Activated T-helper 9 cell treated with anti-CD3 and anti-CD28 coated beads, Interleukin-2, amount 50 U/mL, for 16 hours (primary cell): ENCODE results near the gene C3orf52.
"Not testable (repeated sequence)": the region's sequence is repeated elsewhere in the genome, so short reads cannot be mapped to it uniquely, and the experiment has no call there.

Experiments
- DNase-seq: peaks from one replicate; pipeline ENCODE4 v3.0.0-alpha.2; 2020; ENCODE audit warnings: low read depth

The C3orf52 gene, protein sequence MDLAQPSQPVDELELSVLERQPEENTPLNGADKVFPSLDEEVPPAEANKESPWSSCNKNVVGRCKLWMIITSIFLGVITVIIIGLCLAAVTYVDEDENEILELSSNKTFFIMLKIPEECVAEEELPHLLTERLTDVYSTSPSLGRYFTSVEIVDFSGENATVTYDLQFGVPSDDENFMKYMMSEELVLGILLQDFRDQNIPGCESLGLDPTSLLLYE

DNA sequence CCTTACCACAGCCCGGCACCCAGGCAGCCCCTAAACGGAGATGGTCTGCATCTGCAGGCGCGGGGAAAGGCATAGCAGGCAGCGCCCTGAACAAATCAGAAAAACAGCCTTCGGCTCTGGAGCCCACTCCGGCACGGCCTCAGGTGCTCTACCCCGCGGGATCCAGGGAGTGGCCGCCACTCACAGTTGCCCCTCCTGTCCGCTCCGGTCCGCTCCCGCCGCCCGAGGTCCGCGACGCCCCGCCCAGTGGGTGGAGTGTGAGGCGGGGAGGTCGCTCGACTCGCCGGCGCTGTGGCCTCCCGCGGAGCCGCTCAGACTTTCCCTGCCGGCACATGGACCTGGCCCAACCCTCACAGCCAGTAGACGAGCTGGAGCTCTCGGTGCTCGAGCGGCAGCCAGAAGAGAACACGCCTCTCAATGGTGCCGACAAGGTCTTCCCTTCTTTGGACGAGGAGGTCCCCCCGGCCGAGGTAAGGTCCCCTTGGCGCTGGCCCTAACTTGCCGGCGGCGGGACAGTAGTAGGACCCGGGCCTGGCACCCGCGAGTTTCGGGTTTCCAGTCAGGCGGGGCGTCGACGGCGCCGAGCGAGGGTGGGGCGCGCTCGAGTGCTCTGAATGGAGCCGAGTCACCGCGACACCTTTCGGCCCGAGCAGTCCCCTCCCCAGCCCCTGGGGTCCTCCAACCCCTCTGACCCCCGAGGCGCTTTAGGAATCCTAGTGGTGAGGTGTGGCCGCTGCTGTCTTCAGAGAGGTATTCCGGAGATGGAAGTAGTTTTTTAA lies at the start of gene C3orf52:
C3orf52 (plus strand) TSS at position 314 of the 779 bp plus-strand sequence; CDS start at position 333, 19 bp downstream.
- peak; percentile 46 for DNase-seq

DNA sequence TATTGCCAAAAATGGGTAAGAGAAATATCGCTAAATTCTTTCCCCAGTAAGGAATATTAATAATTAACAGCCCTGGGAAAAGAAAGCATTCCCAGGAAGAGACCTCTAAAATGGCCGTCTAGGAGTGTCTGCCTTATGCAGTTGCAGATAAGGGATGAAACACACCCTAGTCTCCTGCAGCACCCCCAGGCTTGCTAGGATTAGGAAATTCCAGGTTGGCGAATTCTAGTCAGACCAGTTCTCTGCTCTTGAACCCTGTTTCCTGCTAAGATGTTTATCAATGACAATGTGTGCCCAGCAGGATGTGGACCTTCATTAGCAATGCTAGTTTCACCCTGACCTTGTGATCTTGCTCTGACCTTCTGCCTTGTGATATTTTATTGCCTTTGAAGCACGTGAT lies 49.0 kb upstream of the C3orf52 start:
- DNase-seq: not testable (repeated sequence)

DNA sequence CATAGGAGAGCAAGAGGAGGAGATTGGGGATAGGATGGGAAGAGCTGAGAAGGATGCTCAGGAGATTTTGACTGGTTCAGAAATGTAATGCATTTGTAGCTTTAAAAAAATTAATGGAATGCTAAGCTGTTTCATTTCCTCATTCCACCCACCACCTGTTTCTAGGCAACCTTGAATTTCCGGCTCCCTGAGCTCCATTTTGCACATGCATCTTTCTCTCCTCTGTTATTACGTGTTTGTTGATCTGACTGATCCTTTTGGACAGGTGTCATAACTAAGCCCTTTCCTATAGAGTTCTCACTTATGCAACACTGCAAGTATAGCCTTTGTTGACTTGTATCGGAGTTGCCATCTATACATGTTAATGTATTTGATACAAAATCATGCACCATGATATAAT lies 47.3 kb upstream of the C3orf52 start:
- no peak for DNase-seq

DNA sequence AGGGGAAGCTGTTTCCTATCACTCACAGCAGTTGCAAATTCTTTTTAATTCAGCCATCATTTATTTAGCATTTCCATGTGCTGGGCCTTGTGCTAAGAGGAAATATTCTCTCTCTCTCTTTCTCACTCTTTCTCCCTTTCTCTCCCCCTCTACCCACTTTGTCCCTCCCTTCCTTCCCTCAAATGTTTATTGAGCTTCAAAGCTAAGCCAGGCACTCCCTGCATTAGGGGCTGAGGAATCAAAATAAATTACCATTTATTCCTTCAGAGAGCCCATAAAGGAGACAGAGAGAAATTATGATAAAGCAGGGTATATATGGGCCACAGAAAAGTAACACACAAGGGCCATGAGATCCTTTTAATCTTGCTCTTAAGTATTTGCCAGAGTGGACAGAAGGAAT lies 44.9 kb upstream of the C3orf52 start:
- no peak for DNase-seq

DNA sequence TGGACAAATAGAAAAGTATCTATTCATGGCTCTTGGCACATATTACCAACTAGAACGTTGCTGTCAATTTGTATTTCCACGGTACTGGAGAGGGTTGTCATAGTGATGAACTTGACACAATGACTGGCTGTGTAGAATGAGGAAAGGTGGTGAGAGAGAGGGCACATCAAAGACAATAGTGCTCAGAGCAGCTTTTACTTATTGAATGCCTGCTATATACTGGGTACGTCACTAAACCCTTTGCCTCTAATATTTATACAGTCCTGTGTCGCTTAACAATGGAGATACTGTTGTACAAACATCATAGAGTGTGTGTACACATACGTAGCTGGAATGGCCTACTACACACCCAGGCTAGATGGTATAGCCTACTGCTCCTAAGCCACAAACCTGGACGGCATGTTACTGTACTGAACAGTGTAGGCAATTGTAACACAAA lies 43.3 kb upstream of the C3orf52 start:
- DNase-seq: no peak

DNA sequence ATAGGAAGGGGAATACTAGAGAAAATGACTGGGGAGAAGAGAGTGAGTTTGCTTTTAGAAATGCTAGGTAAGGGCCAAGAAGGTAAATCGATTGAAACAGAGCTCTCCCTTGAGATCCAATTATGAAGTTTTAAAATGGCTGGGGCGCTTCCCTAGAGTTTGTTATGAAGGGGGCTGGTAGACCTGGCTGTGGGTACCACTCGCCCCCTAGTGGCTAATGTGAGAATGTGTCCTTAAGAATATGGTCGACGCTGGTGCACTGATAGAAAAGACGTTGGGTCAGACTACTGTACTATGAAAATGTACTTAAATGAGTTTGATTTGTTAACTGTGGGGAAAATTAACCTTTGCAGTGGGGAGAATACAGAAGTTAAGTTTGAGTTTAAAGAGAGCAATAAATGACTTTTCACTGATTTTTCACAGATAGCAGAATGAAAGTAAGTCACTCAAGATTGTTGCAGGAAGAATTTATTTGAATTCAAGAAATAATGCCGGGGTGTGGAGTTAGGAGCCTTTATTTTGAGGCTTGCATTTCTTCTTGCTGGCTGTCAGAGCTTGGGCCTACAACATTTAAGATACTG lies 42.5 kb upstream of the C3orf52 start:
- peak; percentile 11 for DNase-seq

DNA sequence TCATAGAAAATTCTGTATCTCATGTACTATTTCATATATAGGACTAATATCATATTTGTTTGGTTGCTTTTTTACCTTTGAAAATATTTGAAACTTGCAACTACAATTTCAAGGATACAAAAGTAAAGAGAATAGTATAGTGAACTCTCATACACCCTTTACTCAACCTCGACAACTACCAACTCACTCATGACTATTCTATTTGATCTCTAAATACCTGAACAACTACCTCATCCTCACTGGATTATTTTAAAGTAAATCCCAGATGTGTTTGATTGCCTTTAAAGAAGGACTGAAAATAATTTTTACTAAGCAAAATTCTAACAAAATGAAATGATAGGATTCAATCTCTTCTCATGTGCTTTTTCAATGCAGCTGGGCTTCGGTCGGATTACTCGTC lies 39.6 kb upstream of the C3orf52 start:
- DNase-seq: no peak

DNA sequence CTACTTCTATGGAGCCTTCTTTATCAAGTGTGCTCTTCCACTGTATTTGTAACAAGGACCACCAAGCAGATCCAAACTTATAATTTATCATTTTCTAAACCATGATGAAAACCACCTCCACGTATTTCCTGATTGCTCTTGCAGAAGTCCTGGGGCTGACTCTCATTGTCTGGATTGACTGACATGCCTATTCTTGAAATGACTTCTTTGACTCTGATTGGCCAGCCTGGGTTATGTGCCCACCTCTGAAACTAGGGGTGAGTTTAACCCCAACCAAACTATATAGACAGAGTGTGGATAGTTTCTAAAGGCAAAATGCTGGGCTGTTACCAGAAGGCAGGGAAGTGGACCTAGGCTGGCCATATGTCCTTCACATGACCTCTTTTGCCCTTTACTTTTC lies 38.9 kb upstream of the C3orf52 start:
- DNase-seq: no peak

DNA sequence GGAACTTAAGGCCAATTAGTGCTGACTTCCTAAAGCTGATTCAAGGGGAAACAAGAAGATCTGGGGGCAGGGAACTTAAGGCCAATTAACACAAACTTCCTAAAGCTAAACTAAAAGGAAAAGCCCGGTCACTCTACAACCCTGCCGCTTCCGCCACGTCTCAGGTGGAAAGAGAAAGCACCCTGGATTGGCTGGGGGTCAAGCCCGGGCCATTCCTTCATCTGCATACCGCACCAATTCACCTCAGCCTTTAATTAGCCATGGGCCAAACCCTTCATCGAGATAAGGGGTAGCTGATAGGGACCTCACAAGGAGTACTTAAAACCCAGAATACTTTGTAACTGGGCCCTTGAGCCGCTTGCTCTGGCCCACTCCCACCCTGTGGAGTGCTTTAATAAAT lies 37.3 kb upstream of the C3orf52 start:
- DNase-seq: no peak

DNA sequence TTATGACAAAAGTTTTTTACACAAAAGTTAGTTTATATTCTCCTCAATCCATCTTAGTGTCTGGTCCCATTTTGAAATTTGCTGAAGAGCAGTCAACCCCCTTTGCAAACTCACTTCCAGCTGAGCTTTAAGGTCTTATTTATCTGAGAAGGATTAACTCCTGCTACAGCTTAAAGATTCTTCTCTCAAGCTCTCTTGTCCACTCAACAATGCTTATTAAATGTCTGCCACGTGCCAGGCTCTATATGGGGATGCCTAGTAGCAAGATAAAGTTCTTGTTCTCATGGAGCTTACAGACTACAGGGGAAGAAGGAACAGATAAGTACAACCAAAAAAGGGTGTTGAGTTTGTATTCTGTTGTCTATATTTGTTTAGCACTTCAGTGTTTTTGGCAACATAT lies 33.0 kb upstream of the C3orf52 start:
- no peak for DNase-seq

DNA sequence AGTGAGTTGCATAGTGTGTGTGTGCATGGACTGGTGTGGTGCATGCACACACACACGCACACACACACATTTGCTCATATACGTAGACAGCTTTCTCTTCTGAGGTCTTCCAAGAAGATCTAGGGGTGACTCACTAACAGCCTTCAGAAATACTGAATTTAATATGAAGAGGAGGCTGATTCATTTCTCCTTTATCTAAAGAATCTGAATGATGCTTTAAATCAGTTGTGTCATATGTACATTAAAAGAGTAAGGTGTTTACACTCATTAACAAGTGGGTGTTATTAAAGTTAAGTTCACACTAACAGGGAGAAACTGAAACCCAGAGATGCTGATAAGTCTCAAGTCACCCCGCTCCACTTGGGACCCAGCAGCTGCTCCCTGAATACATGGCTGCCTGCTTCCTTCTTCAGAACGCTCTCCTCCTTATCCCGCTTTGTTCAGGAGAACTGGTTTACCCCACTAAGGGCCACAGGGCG lies 29.7 kb upstream of the C3orf52 start:
- no peak for DNase-seq

DNA sequence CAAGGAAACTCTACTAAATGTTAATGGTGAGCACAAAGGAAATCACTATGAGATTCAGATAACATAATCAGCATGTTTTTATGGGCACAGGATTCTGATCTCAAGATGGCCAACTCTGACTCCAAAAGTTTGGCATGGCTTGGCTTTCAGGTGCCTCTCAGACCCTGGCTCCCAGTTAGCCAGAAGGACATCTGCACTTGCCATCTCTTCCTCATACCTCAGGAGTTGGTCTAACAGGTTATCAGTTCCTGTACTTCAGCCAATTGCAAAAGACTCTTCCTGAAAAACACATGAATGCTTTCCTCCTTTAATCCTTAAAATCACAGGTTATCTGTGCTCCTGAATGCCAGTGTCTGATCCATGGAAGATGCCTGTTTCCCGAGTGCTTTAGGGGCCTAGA lies 26.7 kb upstream of the C3orf52 start:
- DNase-seq: no peak

DNA sequence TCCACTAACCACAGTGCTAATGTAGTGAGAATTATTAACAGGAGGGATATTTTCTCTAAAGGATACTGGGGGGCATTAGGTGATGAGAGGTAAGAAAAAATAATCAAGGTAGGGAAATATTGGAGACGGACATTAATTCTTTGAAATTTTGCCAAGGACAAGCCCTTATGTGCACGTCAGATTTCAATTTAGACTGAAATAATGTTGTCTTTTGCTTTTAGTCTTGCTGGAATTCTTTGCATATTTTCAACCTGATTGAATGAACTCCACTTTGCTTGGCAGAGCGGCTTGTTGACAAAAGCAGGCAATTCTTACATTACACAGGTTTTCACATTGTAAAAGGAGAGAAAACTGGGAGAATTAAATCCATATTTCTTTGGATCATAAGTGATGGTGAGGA lies 25.0 kb upstream of the C3orf52 start:
- no peak for DNase-seq

DNA sequence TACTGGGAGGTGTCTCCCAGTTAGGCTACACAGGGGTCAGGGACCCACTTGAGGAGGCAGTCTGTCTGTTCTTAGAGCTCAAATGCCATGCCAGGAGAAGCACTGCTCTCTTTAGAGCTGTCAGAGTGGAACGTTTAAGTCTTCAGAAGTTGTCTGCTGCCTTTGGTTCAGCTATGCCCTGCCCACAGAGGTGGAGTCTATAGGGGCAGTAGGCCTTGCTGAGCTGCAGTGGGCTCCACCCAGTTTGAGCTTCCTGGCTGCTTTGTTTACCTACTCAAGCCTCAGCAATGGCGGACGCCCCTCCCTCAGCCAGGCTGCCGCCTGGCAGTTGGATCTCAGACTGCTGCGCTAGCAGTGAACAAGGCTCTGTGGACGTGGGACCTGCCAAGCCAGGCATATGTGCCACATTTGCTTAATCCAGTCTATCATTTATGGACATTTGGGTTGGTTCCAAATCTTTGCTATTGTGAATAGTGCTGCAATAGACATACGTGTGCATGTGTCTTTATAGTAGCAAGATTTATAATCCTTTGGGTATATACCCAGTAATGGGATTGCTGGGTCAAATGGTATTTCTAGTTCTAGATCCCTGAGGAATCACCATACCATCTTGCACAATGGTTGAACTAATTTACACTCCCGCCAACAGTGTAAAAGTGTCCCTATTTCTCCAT lies 13.7 kb upstream of the C3orf52 start:
- peak; percentile 33 for DNase-seq

DNA sequence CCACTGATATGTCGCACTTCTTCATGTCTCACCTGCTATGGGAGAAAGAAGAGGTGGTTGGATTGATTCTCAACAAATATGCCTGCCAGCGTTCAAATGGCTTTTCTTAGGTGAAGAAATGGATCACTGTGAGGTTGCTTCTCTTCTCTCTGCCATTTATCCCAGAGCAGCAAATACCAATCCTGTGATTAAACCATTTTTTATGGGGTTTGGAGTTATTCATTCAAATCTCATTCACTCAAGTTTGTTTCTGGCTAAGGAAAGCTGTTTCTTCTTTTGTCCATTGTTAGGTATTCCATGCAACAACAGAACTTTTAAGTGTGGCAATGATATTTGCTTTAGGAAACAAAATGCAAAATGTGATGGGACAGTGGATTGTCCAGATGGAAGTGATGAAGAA lies 12.2 kb upstream of the C3orf52 start:
- no peak for DNase-seq

DNA sequence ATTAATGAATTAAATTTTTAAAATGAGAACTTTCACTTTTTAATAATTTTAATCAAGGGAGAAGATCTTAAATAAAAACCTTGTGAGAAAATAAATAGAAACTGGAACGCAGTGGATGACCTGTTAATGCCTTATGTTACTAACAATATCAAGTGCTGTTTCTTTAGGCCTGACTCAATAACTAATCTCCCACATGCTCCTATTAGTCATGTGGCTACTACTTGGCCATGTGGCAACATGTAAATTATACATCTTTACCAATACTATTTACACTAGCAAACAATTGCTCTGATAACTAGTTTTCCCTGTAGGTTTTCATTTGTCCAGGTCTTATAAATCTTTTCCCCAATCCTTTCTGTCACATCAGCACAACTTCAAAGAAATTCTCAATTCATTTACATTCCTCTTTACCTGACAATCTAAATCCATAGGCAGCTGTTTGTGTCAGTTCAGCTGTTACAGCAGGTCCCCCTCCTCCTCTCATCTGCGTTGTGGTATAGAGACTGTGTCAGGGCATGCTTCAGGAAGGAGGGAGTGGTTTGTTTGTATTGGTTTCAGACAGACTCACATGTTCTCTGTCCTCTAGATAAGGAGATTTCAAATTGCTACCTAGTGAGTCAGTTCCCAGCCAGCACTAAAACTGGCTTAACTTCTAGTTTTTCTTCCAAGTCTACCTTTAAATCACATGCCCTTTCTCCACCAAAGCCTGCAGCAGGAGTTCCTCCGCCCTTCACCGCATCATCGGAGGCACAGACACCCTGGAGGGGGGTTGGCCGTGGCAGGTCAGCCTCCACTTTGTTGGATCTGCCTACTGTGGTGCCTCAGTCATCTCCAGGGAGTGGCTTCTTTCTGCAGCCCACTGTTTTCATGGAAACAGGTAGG lies 11.3 kb upstream of the C3orf52 start:
- no peak for DNase-seq

DNA sequence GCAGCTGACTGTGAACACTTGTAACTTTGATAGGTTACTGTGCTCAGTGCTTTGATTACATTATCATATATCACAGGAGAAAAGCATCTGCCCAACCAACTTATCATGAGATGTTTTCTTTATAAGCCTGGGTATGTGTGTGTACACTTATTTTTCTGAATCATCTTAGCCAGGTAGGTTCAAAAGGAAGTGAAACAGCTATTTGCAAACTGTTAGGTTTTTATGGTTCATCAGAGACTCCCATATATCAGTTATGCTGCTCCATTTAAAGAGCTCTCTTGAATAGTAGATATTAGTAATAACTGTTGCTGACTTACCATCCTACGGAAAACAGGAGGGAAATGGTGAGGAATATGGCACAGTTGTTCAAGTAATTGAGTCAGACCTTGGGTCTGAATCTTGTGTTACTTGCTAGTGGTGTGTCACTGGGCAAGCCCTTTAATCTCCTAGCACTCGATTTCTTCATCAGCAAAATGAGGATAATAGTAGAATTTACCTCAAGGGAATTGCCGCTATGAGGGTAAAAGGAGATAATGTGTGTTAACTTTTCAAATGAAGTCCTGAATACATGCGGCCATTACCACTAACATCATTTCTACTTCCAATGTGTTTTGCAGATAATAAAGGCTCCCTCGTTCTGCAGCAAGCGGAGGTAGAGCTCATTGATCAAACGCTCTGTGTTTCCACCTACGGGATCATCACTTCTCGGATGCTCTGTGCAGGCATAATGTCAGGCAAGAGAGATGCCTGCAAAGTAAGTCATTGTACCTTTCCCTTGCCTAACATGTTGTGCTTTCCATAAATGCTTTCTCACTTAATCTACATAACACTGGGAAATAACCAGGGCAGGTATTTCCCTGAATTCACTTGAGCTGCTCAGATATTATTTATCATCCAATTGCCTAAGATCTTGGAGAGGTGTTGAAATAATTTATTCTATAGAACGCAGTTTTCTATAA lies 7.8 kb upstream of the C3orf52 start:
- no peak for DNase-seq

DNA sequence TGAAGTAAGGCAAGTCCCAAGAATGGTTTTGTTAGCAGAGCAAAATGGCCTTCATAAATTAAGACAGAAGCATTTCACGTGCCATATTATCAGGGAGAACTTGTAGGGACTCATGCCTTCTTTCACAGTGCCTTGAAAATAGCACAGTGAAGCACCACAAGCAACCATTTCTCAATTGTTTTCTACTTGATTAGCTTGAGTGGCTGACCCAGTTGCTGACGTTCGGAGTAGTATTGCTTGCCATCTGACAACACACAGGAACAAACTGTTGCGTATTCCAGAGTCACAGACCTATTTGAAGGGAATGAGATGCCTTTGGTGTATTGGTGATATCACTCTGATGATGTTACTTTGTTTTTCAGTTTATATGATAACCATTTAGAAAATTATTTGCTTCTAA lies 3.0 kb upstream of the C3orf52 start:
- no peak for DNase-seq

DNA sequence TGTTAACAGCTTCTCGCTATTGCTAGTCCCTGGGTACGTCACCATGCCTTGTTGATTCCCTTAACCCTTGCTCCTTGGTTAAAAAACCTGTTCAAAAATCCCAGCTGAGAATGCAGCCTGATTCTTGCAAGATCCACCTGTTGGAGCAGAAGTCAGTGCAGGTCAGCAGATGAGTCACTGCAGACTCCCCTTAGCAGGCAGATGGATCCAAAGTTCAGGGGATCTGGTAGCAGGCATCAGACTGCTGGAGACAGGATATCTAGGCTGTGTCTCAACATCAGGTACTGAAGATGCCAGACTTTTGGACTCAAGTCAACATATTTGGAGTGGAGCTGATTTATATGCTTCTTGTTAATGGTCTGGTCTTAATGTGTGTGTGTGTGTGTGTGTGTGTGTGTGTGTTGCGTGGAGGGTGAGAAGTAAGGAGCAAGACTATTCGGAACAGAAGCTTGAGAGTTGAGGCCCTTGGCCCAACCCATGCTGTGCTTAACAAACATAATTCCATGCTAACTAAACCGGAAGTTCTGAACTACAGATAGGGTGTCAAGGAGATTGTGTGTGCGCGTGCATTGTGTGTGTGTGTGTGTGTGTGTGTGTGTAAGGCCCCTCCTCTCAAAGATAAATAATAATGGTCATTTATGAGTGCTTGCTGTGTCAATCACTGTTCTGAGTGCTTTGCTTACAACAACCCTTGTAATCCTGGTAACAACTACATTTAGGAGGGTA lies 1.0 kb upstream of the C3orf52 start:
- DNase-seq: no peak

DNA sequence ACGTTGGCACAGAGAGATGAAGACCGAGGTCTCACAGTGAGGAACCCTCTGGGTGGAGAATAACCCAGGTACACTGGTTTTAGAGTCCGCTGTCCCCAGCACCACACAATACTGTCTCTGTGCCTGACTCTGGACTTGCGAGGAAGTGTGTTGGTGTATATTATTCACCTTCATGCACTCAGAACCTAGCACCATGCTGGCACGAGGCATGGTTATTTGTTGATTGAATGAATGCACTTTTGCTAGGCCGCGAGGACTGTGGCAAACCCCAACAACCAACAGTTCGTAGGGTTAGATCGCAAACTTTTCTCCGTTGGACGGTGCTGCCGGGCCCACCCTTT lies 484 bp upstream of the C3orf52 start:
- DNase-seq: no peak
